Endothelial cell of umbilical vein (primary cell): ENCODE data around the gene CAMK2G.

Experiments
- CTCF ChIP-seq, 2 donors: IDR thresholded peaks; 1 replicate in 1 of 2; 2 replicates in 1 of 2; pipeline ENCODE4 v1.5.1; 2011; ENCODE audit warnings: low read length in 2 of 2, mild to moderate bottlenecking in 2 of 2, moderate library complexity in 2 of 2, control low read depth in 1 of 2, inconsistent platforms in 1 of 2, low read depth in 1 of 2; ENCODE audit not compliant: insufficient read depth in 1 of 2; ENCODE audit errors: extremely low read depth in 1 of 2
- EZH2 ChIP-seq: IDR thresholded peaks from 2 replicates; pipeline ENCODE4 v1.6.1; 2012; ENCODE audit warnings: borderline replicate concordance, low read depth, mild to moderate bottlenecking, moderate library complexity, low read length, inconsistent platforms; ENCODE audit not compliant: severe bottlenecking
- GATA2 ChIP-seq: IDR thresholded peaks from 2 replicates; pipeline ENCODE4 v1.7.0; 2011; ENCODE audit warnings: low read depth, mild to moderate bottlenecking, moderate library complexity, mixed read lengths, low read length; ENCODE audit not compliant: insufficient read length, insufficient read depth
- MAX ChIP-seq: IDR thresholded peaks from 2 replicates; pipeline ENCODE4 v1.6.1; 2011; ENCODE audit not compliant: insufficient read depth, insufficient read length
- MYC ChIP-seq: IDR thresholded peaks from one replicate; pipeline ENCODE4 v1.6.1; 2011; ENCODE audit warnings: mild to moderate bottlenecking, low read depth, low read length
- POLR2A ChIP-seq: IDR thresholded peaks from 2 replicates; pipeline ENCODE4 v1.6.1; 2012; ENCODE audit warnings: low read depth, mild to moderate bottlenecking, control low read depth, low read length
- POLR2AphosphoS5 ChIP-seq: IDR thresholded peaks from 2 replicates; pipeline ENCODE4 v1.6.1; 2012; ENCODE audit warnings: low read depth, mild to moderate bottlenecking, control low read depth, low read length, moderate library complexity; ENCODE audit not compliant: insufficient read depth

- TF ChIP-seq CTCF (IDR thresholded peaks at IDR 0.05; ENCODE audit: extremely low read depth in 1 of 2, insufficient read depth in 1 of 2, low read depth in 1 of 2, low read length in 2 of 2): peak in 1 of 2 donors; percentile 25
- TF ChIP-seq EZH2: no peak
- peak; percentile 65 for TF ChIP-seq POLR2A
- TF ChIP-seq GATA2: no peak
- TF ChIP-seq POLR2AphosphoS5: peak; percentile 67
- TF ChIP-seq MYC: no peak
- TF ChIP-seq MAX: no peak
These were observed 89.1 kb downstream of the CAMK2G start, which contains the start of gene ZSWIM8 for GRCh38 chr10:73785211-73785720.
